GM23248 (cell line): Measurements from ENCODE around the gene DHCR24. TPM values are rescaled to one million over a fixed set of nuclear protein-coding genes. Genes with fewer than 3 reads are reported as not detected.

ENCODE experiments used
- DNase-seq: peaks from one replicate; pipeline ENCODE4 v3.0.0-alpha.2; 2015
- H2AFZ ChIP-seq: fragments of 200-600 bp; sonication (generic); 2 replicates; pipeline ENCODE4 v1.6.1; 2016; ENCODE audit warnings: antibody characterized with exemption
- H3F3A ChIP-seq: fragments of 200-600 bp; sonication (generic); 2 replicates; pipeline ENCODE4 v1.6.1; 2016; ENCODE audit warnings: mild to moderate bottlenecking, antibody characterized with exemption, mixed run types; ENCODE audit not compliant: insufficient read depth
- H3K27ac ChIP-seq: fragments of 200-600 bp; sonication (generic); 2 replicates; pipeline ENCODE4 v1.5.1; 2016; ENCODE audit warnings: mild to moderate bottlenecking
- H3K27me3 ChIP-seq: fragments of 200-600 bp; sonication (generic); replicated peaks from 2 replicates; pipeline ENCODE4 v1.6.1; 2016; ENCODE audit warnings: mild to moderate bottlenecking; ENCODE audit not compliant: insufficient read depth
- H3K36me3 ChIP-seq: fragments of 200-600 bp; sonication (generic); 2 replicates; pipeline ENCODE4 v1.6.1; 2016; ENCODE audit warnings: low read depth, mild to moderate bottlenecking
- H3K4me1 ChIP-seq: fragments of 200-600 bp; sonication (generic); 2 replicates; pipeline ENCODE4 v1.6.1; 2016; ENCODE audit warnings: mild to moderate bottlenecking; ENCODE audit not compliant: insufficient read depth
- H3K4me2 ChIP-seq: fragments of 200-600 bp; sonication (generic); one replicate; pipeline ENCODE4 v1.6.1; 2016; ENCODE audit warnings: mild to moderate bottlenecking; ENCODE audit not compliant: unreplicated experiment
- H3K4me3 ChIP-seq: fragments of 200-600 bp; sonication (generic); 2 replicates; pipeline ENCODE4 v1.5.1; 2016; ENCODE audit warnings: mild to moderate bottlenecking
- H3K79me2 ChIP-seq: fragments of 200-600 bp; sonication (generic); 2 replicates; pipeline ENCODE4 v1.6.1; 2016; ENCODE audit warnings: mild to moderate bottlenecking; ENCODE audit not compliant: insufficient read depth
- H3K9ac ChIP-seq: fragments of 200-600 bp; sonication (generic); 2 replicates; pipeline ENCODE4 v1.6.1; 2016; ENCODE audit warnings: mild to moderate bottlenecking
- H3K9me2 ChIP-seq: fragments of 200-600 bp; sonication (generic); 2 replicates; pipeline ENCODE4 v1.6.1; 2016; ENCODE audit warnings: mixed run types, mild to moderate bottlenecking, moderate library complexity; ENCODE audit not compliant: insufficient read depth
- H3K9me3 ChIP-seq: fragments of 200-600 bp; sonication (generic); one replicate; pipeline ENCODE4 v1.6.1; 2017; ENCODE audit warnings: low read depth
- H4K20me1 ChIP-seq: fragments of 200-600 bp; sonication (generic); 2 replicates; pipeline ENCODE4 v1.6.0; 2016; ENCODE audit not compliant: insufficient read depth
- EZH2 ChIP-seq: fragments of 200-600 bp; sonication (generic); IDR thresholded peaks from 2 replicates; pipeline ENCODE4 v1.6.1; 2018; ENCODE audit warnings: antibody characterized with exemption, mild to moderate bottlenecking; ENCODE audit not compliant: insufficient read depth, poor library complexity, severe bottlenecking
- EZH2phosphoT487 ChIP-seq: fragments of 200-600 bp; sonication (generic); IDR thresholded peaks from 2 replicates; pipeline ENCODE4 v1.6.1; 2018; ENCODE audit warnings: antibody characterized with exemption, moderate library complexity, mild to moderate bottlenecking, low read depth; ENCODE audit not compliant: insufficient read depth
- WGBS, 2 experiments: methylation state at CpG; one replicate each; pipeline ENCODE4 v1.1.6; 2015 to 2017; ENCODE audit warnings: low lambda C conversion rate in 2 of 2, low coverage in 1 of 2; ENCODE audit errors: missing lambda C conversion rate in 2 of 2; 5-methylcytosine and 5-hydroxymethylcytosine counted together
- in situ Hi-C: fragments of 300-500 bp; cut with MboI; formaldehyde crosslinking; loops from 2 replicates; pipeline ENCODE4 v1.15.0; 2020
- polyA plus RNA-seq: library from polyadenylated mRNA; unstranded; fragments of >200 nt; fragmentation: Nextera tagmentation; extraction: Ambion mirVana; gene quantifications from 2 replicates; pipeline ENCODE4 v1.2.1, GENCODE V29; 2016
- total RNA-seq: library from RNA; depleted of rRNA; stranded (reverse); fragments of >200 nt; shearing (Covaris generic); gene quantifications from 2 replicates; pipeline ENCODE4 v1.2.3, GENCODE V29; 2014; rRNA removed

DHCR24 gene
- total and polyA plus RNA-seq, 2 experiments from 2014 or later = 42.5 to 63.4 TPM

GRCh38 chr1:54800899-54801759 is 85.9 kb downstream of the DHCR24 start, which contains the start of gene TTC22:
TSS of gene TTC22 (minus strand) at chr1:54801323. CDS start at chr1:54801163, 160 bp downstream.
- H3K4me2 ChIP-seq = peak within 1 kb of the TSS; percentile 41
- in situ Hi-C loops = loop anchor here (25.0 kb wide), 1 partner anchor 689 kb away; no protein-coding TSS in a partner anchor

DNA sequence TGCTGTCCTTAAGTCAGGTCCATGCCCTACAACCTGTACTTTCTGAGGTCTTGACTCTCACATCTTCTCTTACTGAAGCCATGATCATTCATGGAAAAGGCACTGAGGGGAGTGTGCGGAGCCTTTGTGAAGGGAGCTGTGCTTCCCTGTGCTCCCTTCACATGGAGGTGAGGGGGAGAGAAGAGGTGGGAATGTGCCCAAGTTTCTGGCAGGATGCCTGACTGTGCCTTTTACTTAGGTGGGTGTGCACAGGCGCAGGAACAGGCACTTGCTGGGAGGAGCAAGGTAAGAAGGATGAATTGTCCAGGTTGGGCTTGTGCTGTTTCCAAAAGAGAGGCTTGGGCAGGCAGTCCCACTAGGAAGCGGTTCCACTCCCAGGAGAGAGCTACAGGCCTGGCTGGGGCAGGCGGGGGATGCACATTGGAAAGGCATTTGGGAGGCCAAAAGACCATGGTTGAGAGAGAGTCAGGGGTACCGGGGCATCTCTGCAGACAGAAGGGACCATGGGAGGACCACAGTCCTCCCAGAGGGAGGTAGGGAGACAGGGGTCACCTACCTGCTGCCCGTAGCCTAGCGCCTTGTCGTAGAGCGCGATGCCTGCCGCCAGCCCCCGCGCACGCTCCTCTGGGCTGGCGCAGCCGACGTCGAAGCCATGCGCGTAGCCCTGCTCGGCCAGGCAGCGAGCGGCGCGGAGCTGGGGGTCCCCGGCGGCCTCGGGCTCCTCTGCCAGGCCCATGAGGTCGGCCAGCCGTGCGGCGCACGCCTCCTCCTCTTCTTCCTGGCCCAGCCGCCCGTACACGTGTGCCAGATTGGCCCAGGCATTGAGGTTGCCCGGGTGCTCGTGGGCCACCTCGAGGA is 86.7 kb downstream of the DHCR24 start:
- H3K27ac ChIP-seq = no peak overlapping the region
- peaks cover 13% of the 10 kb centered on the region for H3F3A ChIP-seq
- no peaks in the 10 kb centered on the region for H4K20me1 ChIP-seq
- no peaks in the 10 kb centered on the region for H3K9me3 ChIP-seq
- DNase-seq = no peak
- TF ChIP-seq EZH2phosphoT487 = no peak
- TF ChIP-seq EZH2 = no peak
- H3K4me2 ChIP-seq = peak overlapping the region; percentile 41
- no peaks in the 10 kb centered on the region for H3K36me3 ChIP-seq
- peaks cover 16% of the 10 kb centered on the region for H3K27me3 ChIP-seq
- H2AFZ ChIP-seq = peak overlapping the region; percentile 42
- peak overlapping the region; percentile 56 for H3K4me3 ChIP-seq
- 45 to 47% methylated on average over 34 to 35 of the region's 39 CpGs for WGBS, 2 experiments
- H3K79me2 ChIP-seq = no peaks in the 10 kb centered on the region
- in situ Hi-C loops = loop anchor here (25.0 kb wide), 1 partner anchor 688 kb away; no protein-coding TSS in a partner anchor
- H3K9me2 ChIP-seq = no peaks in the 10 kb centered on the region
- H3K9ac ChIP-seq = no peak overlapping the region
- peaks cover 7% of the 10 kb centered on the region; the same call in 1 of the 2 replicates for H3K4me1 ChIP-seq

More at GRCh38 chr1:54800899-54801759, 85.9 kb downstream of the DHCR24 start, which contains the start of gene TTC22:
- peaks cover 13% of the 10 kb centered on the region for H3F3A ChIP-seq
- WGBS, 2 experiments = 12 to 13% methylated on average over 46 to 49 of the region's 58 CpGs
- H4K20me1 ChIP-seq = no peaks in the 10 kb centered on the region
- H3K9me3 ChIP-seq = no peaks in the 10 kb centered on the region
- peak within 1 kb of the TSS; percentile 42 for H2AFZ ChIP-seq
- H3K9me2 ChIP-seq = no peaks in the 10 kb centered on the region
- TF ChIP-seq EZH2 (peak; percentile 44), EZH2phosphoT487 (no peak)
- H3K4me3 ChIP-seq = peak within 1 kb of the TSS; percentile 56
- H3K36me3 ChIP-seq = no peaks in the 10 kb centered on the region
- H3K4me1 ChIP-seq = peaks cover 7% of the 10 kb centered on the region; the same call in 1 of the 2 replicates
- H3K9ac ChIP-seq = no peak within 1 kb of the TSS
- H3K27ac ChIP-seq = no peak within 1 kb of the TSS
- H3K79me2 ChIP-seq = no peaks in the 10 kb centered on the region
- peak; percentile 60 for DNase-seq
- peaks cover 16% of the 10 kb centered on the region for H3K27me3 ChIP-seq

Other genes starting within 250 kb of the DHCR24 start
- 0.51 and 0.65 TPM in 2 replicates for gene MROH7, start 245.4 kb downstream of the DHCR24 start, total RNA-seq
- 0.13 TPM in 1 of 2 replicates, not detected in the other for gene MROH7, start 245.4 kb downstream of the DHCR24 start, polyA plus RNA-seq
- gene TTC4, start 171.3 kb downstream of the DHCR24 start, total RNA-seq = 20.4 and 27.1 TPM in 2 replicates
- 24.2 and 25.1 TPM in 2 replicates for gene TTC4, start 171.3 kb downstream of the DHCR24 start, polyA plus RNA-seq
- 3.0 and 5.0 TPM in 2 replicates for gene PARS2, start 122.7 kb downstream of the DHCR24 start, total RNA-seq
- 4.1 and 5.2 TPM in 2 replicates for gene PARS2, start 122.7 kb downstream of the DHCR24 start, polyA plus RNA-seq
- gene TTC22, start 85.9 kb downstream of the DHCR24 start, total RNA-seq = not detected in 2 replicates
- gene TTC22, start 85.9 kb downstream of the DHCR24 start, polyA plus RNA-seq = not detected in 2 replicates
- gene TMEM61, start 93.4 kb upstream of the DHCR24 start, total RNA-seq = not detected in 2 replicates
- gene TMEM61, start 93.4 kb upstream of the DHCR24 start, polyA plus RNA-seq = not detected in 2 replicates
- gene BSND, start 111.7 kb upstream of the DHCR24 start, total RNA-seq = not detected in 2 replicates
- not detected in 2 replicates for gene BSND, start 111.7 kb upstream of the DHCR24 start, polyA plus RNA-seq
- 0.11 and 0.25 TPM in 2 replicates for gene PCSK9, start 152.4 kb upstream of the DHCR24 start, total RNA-seq
- 0.16 TPM in 2 replicates for gene PCSK9, start 152.4 kb upstream of the DHCR24 start, polyA plus RNA-seq